SU-DHL-6 (cell line): ENCODE measurements around the gene ZFP36L2.
"Not testable (repeated sequence)": the region's sequence is repeated elsewhere in the genome, so short reads cannot be mapped to it uniquely, and the experiment has no call there.

Source experiments
- H2AFZ ChIP-seq: fragments of 200-600 bp; sonication (generic); 2 replicates; pipeline ENCODE4 v1.6.1; 2014; ENCODE audit warnings: low read depth, mild to moderate bottlenecking, moderate library complexity, mixed read lengths, antibody characterized with exemption, low read length; ENCODE audit not compliant: severe bottlenecking
- H3F3A ChIP-seq: fragments of 200-600 bp; shearing (Covaris generic); 2 replicates; pipeline ENCODE4 v1.6.0; 2016; ENCODE audit warnings: antibody characterized with exemption, mild to moderate bottlenecking; ENCODE audit not compliant: insufficient read depth
- H3K27ac ChIP-seq: fragments of 200-600 bp; sonication (generic); 2 replicates; pipeline ENCODE4 v1.5.1; 2016; ENCODE audit warnings: low read depth, mild to moderate bottlenecking, low read length, moderate library complexity, mixed read lengths
- H3K27me3 ChIP-seq: fragments of 200-600 bp; sonication (generic), shearing (Covaris generic); 2 replicates; pipeline ENCODE4 v1.6.0; 2014; ENCODE audit warnings: mild to moderate bottlenecking, low read length
- H3K36me3 ChIP-seq: fragments of 200-600 bp; sonication (generic); 2 replicates; pipeline ENCODE4 v1.6.1; 2014; ENCODE audit warnings: mild to moderate bottlenecking, low read length, mixed read lengths
- H3K4me2 ChIP-seq: fragments of 300-600, 200-600 bp; shearing (Covaris generic), sonication (generic); 2 replicates; pipeline ENCODE4 v1.6.0; 2014; ENCODE audit warnings: low read length, low read depth, mild to moderate bottlenecking; ENCODE audit not compliant: poor library complexity, severe bottlenecking
- H3K4me3 ChIP-seq: fragments of 200-600 bp; sonication (generic); 2 replicates; pipeline ENCODE4 v1.5.1; 2014; ENCODE audit warnings: antibody characterized with exemption, low read length, mild to moderate bottlenecking, mixed read lengths; ENCODE audit not compliant: insufficient read depth, poor library complexity, severe bottlenecking
- H3K79me2 ChIP-seq: fragments of 200-600 bp; sonication (generic); 2 replicates; pipeline ENCODE4 v1.6.1; 2014; ENCODE audit warnings: mild to moderate bottlenecking, low read length, moderate library complexity; ENCODE audit not compliant: insufficient read depth
- H3K9ac ChIP-seq: fragments of 200-600 bp; sonication (generic); 2 replicates; pipeline ENCODE4 v1.7.0; 2014; ENCODE audit warnings: mild to moderate bottlenecking, low read length
- H3K9me2 ChIP-seq: fragments of 200-600 bp; sonication (generic); replicated peaks from 2 replicates; pipeline ENCODE4 v1.6.1; 2014; ENCODE audit warnings: low read length; ENCODE audit not compliant: insufficient read depth
- H3K9me3 ChIP-seq: fragments of 200-600 bp; sonication (generic); 2 replicates; pipeline ENCODE4 v1.6.1; 2014; ENCODE audit warnings: low read length, mixed read lengths; ENCODE audit not compliant: insufficient read depth
- H4K20me1 ChIP-seq: fragments of 200-600 bp; sonication (generic); 2 replicates; pipeline ENCODE4 v1.6.1; 2014; ENCODE audit warnings: low read depth, mild to moderate bottlenecking, antibody characterized with exemption, low read length, moderate library complexity, mixed read lengths
- CTCF ChIP-seq: fragments of 200-600 bp; sonication (generic); IDR thresholded peaks from one replicate; pipeline ENCODE4 v1.5.1; 2017; ENCODE audit warnings: antibody characterized with exemption, mild to moderate bottlenecking, low read length, moderate library complexity; ENCODE audit not compliant: insufficient read depth, poor library complexity, severe bottlenecking
- EZH2phosphoT487 ChIP-seq: fragments of 200-600 bp; sonication (generic), shearing (Covaris generic); conservative IDR thresholded peaks from 2 replicates; pipeline ENCODE4 v1.6.1; 2018; ENCODE audit warnings: mild to moderate bottlenecking, antibody characterized with exemption, low read length, moderate library complexity, mixed read lengths

The ZFP36L2 gene

GRCh38 chr2:43192744-43193651, 33.4 kb downstream of the ZFP36L2 start:
- no peak overlapping the region for H3K27ac ChIP-seq
- no peaks in the 10 kb centered on the region for H3K9me3 ChIP-seq
- no peaks in the 10 kb centered on the region for H3K36me3 ChIP-seq
- no peak overlapping the region for H3K4me2 ChIP-seq
- H3K79me2 ChIP-seq, result no peaks in the 10 kb centered on the region
- no peak overlapping the region for H3K9ac ChIP-seq
- H3F3A ChIP-seq, result 0 out of 2 replicates have a peak, but pooled peaks cover 5% of the 10 kb centered on the region
- no peak for TF ChIP-seq EZH2phosphoT487
- no peak for TF ChIP-seq CTCF
- H4K20me1 ChIP-seq, result no peaks in the 10 kb centered on the region
- H3K9me2 ChIP-seq, result no peaks in the 10 kb centered on the region
- H3K4me3 ChIP-seq, result no peak overlapping the region
- no peaks in the 10 kb centered on the region for H3K27me3 ChIP-seq
- no peak overlapping the region for H2AFZ ChIP-seq

- no peak overlapping the region for H3K4me2 ChIP-seq
- no peaks in the 10 kb centered on the region for H3K79me2 ChIP-seq
- no peak for TF ChIP-seq EZH2phosphoT487
- no peak for TF ChIP-seq CTCF
- no peak overlapping the region for H3K27ac ChIP-seq
- H3K27me3 ChIP-seq, result no peaks in the 10 kb centered on the region
- no peak overlapping the region for H2AFZ ChIP-seq
- H3K9me3 ChIP-seq, result no peaks in the 10 kb centered on the region
- H3K9me2 ChIP-seq, result no peaks in the 10 kb centered on the region
- no peaks in the 10 kb centered on the region for H4K20me1 ChIP-seq
- H3K36me3 ChIP-seq, result no peaks in the 10 kb centered on the region
- H3K9ac ChIP-seq, result no peak overlapping the region
- H3F3A ChIP-seq, result 0 out of 2 replicates have a peak, but pooled peaks cover 5% of the 10 kb centered on the region
- no peak overlapping the region for H3K4me3 ChIP-seq
Observed at GRCh38 chr2:43191947-43192516, 34.4 kb downstream of the ZFP36L2 start.

DNA sequence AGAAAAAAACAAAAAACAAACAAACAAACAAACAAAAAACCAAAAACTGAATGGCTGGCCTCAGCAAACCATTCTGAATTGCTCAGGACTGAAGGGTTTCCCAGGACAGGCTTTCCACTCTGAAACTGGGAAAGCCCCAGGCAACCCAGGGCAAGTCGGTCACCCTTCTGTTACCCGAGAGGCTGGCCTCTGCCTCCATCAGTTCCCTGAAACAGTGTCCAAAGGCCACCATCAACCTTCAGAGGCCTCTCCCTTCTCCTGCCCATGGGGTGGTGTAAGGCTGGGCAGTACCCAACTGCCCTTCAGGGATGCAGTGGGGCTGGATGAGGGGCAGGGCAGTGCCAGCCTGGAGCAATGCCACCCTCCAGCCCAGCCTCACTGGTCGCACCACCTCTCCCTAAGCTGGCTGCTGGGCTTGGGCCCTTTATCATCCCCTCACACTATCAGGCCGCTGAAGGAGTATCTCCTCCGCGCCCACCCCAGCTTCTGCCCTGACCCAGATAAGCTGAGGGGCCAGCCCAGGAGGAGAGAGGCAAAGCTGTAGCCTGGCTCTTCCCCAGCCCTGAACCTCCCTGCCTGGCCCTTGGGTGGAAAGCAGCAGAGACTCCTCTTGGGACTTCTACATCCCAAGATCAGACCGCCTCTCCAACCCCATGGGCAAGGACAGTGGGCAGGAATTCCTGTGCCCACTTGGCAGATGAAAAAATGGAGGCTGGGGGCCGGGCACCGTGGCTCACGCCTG, 35.9 kb downstream of the ZFP36L2 start:
- no peaks in the 10 kb centered on the region for H3K9me2 ChIP-seq
- no peaks in the 10 kb centered on the region for H3K36me3 ChIP-seq
- no peak overlapping the region for H3K4me3 ChIP-seq
- H4K20me1 ChIP-seq, result no peaks in the 10 kb centered on the region
- TF ChIP-seq CTCF, result no peak
- no peak for TF ChIP-seq EZH2phosphoT487
- H3K9me3 ChIP-seq, result no peaks in the 10 kb centered on the region
- no peak overlapping the region for H2AFZ ChIP-seq
- no peaks in the 10 kb centered on the region for H3K27me3 ChIP-seq
- H3K4me2 ChIP-seq, result no peak overlapping the region
- H3K9ac ChIP-seq, result no peak overlapping the region
- no peaks in the 10 kb centered on the region for H3K79me2 ChIP-seq
- 0 out of 2 replicates have a peak, but pooled peaks cover 1% of the 10 kb centered on the region for H3F3A ChIP-seq
- no peak overlapping the region for H3K27ac ChIP-seq

GRCh38 chr2:43189861-43190260, 36.5 kb downstream of the ZFP36L2 start:
- not testable (repeated sequence) for H3K27me3 ChIP-seq, H3K4me3 ChIP-seq, H3K27ac ChIP-seq

More at GRCh38 chr2:43189861-43190260, 36.5 kb downstream of the ZFP36L2 start:
- H4K20me1 ChIP-seq, H3K36me3 ChIP-seq, H2AFZ ChIP-seq, H3K9me3 ChIP-seq, H3F3A ChIP-seq, H3K79me2 ChIP-seq, H3K9me2 ChIP-seq, H3K9ac ChIP-seq, H3K4me2 ChIP-seq: not testable (repeated sequence)
